ENCODE measurements around the gene GNAO1. TPM values are rescaled to one million over a fixed set of nuclear protein-coding genes. Genes with fewer than 3 reads are reported as not detected.

GNAO1 gene
- total RNA-seq, 1 donor from 2014 or later: 15.4 TPM

DNA sequence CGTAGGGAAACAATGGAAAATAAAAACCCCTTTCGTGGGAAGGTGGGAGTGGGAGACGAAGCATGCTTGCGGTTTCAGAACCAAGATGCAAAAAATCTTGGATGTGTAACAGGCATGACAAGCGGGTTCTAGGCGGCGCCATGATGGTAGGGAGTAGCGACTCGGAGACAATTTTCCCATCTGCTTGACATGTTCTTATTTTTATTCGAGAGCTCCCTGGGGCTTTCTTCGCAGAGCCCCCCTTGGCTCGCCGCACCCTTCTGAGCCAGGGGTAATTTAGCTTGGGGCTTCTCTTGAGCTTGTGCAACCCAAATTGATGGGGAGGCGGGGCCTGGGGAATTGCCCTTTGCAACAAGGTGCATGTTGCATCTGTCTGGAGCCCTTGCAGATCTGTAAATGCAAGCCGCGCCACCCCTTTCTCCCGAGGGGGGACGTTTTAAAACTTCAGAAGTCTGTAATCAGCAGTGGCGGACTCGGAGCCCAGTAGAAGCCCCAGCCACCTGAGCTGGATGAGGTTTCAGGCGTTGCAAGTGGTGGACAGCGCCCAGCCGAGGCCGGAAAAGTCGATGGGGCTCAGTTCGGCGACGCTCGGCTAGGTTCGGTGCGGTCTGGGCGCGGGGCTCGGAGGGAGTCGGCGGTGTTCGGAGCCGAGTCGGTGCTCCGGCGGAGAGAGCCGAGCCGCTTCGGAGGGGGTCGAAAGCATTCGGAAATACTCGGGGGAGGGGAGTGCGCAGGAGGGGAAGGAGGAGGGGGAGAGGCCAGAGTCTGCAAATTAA is 2.9 kb downstream of the GNAO1 start:
- Histone ChIP-seq H3K27ac (replicated peaks) (no peak overlapping the region), H3K9me3 (replicated peaks) (no peaks in the 10 kb centered on the region), H3K36me3 (no peaks in the 10 kb centered on the region), H3K27me3 (ENCODE audit: low read depth) (peaks cover 41% of the 10 kb centered on the region), H3K4me1 (peaks cover 53% of the 10 kb centered on the region), H3K4me3 (peak overlapping the region; percentile 86)
- intact Hi-C loops (cut with micrococcal nuclease): no loop called here
- DNase-seq: peak; percentile 87
- no peak for TF ChIP-seq CTCF (IDR thresholded peaks at IDR 0.05; ENCODE audit: borderline replicate concordance)

DNA sequence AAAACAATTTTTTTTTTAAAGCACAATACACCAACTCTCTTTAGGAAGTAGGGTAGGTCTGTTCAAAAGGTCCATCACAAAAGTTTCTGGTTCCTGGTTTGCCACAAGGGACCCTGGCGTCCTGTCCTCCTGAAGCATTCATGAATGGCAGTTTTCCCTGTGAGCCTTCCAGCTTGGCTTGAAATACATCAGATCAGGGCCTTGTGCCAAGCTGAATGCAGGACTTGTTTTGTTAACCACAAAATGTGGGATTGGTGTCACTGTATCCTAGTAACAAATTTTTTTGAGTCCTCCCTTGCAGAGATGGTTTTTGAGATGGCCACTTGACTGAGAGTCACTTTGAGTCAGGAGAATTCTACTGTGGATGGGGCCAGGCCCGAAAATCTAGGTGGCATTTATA is 3.9 kb downstream of the GNAO1 start:
- intact Hi-C loops (cut with micrococcal nuclease): no loop called here
- Histone ChIP-seq H3K4me1 (peaks cover 50% of the 10 kb centered on the region), H3K4me3 (no peak overlapping the region), H3K27me3 (ENCODE audit: low read depth) (peaks cover 38% of the 10 kb centered on the region), H3K9me3 (replicated peaks) (no peaks in the 10 kb centered on the region), H3K27ac (replicated peaks) (no peak overlapping the region), H3K36me3 (no peaks in the 10 kb centered on the region)
- no peak for TF ChIP-seq CTCF (IDR thresholded peaks at IDR 0.05; ENCODE audit: borderline replicate concordance)
- DNase-seq: no peak

GRCh38 chr16:56196381-56196780 is 5.1 kb downstream of the GNAO1 start:
- TF ChIP-seq CTCF (IDR thresholded peaks at IDR 0.05; ENCODE audit: borderline replicate concordance): no peak
- peaks cover 49% of the 10 kb centered on the region for H3K4me1 ChIP-seq
- intact Hi-C loops (cut with micrococcal nuclease): no loop called here
- H3K36me3 ChIP-seq: no peaks in the 10 kb centered on the region
- H3K27me3 ChIP-seq (ENCODE audit: low read depth): peaks cover 29% of the 10 kb centered on the region
- no peak overlapping the region for H3K27ac ChIP-seq (replicated peaks)
- H3K4me3 ChIP-seq: no peak overlapping the region
- no peak for DNase-seq
- no peaks in the 10 kb centered on the region for H3K9me3 ChIP-seq (replicated peaks)

GRCh38 chr16:56197192-56197992 is 6.1 kb downstream of the GNAO1 start:
- Histone ChIP-seq H3K9me3 (replicated peaks) (no peaks in the 10 kb centered on the region), H3K27me3 (ENCODE audit: low read depth) (peaks cover 20% of the 10 kb centered on the region), H3K27ac (replicated peaks) (no peak overlapping the region), H3K4me3 (no peak overlapping the region), H3K36me3 (no peaks in the 10 kb centered on the region), H3K4me1 (peaks cover 49% of the 10 kb centered on the region)
- DNase-seq: no peak
- intact Hi-C loops (cut with micrococcal nuclease): no loop called here
- TF ChIP-seq CTCF (IDR thresholded peaks at IDR 0.05; ENCODE audit: borderline replicate concordance): no peak

DNA sequence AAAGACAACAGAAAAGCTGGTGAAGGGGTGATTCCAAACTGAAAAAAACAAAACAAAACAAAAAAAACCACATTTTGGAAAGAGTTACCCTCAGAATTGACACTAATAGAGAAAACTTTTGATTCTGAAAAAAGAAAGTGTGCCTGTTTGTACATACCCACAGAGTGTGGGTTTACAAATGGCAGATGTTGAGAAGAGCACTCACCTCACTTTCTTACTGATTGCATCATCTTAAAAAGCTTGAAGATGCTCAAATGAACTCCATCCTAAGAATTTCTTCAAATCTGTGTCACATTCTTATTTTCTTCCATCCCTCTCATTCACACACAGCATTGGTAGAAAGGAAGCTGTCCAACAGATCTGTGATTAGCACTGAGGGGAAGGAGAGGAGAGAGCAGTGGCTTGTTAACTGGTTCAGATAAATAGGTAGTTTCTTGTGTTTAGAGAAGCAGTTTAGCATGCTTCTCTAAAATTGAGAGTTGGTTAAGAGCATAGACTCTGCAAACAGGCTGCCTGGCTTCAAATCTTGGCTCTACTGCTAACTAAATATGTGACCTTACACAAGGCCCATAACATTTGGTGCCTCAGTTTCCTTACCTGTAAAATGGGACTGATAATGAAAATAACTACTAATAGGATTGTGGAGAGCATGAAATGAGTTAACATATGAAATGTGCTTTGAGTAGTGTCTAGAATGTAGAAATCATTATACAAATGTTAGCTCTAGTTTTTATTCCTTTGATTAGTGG is 6.9 kb downstream of the GNAO1 start:
- Histone ChIP-seq H3K4me1 (peaks cover 46% of the 10 kb centered on the region), H3K4me3 (no peak overlapping the region), H3K9me3 (replicated peaks) (no peaks in the 10 kb centered on the region), H3K27me3 (ENCODE audit: low read depth) (peaks cover 12% of the 10 kb centered on the region), H3K27ac (replicated peaks) (no peak overlapping the region), H3K36me3 (no peaks in the 10 kb centered on the region)
- no peak for DNase-seq
- no peak for TF ChIP-seq CTCF (IDR thresholded peaks at IDR 0.05; ENCODE audit: borderline replicate concordance)
- intact Hi-C loops (cut with micrococcal nuclease): no loop called here

All from left ventricle myocardium inferior (tissue), 1 donor.